GM20000 (cell line): Measurements from ENCODE around the gene XIRP1.

Source experiments
- DNase-seq: peaks from one replicate; pipeline ENCODE4 v3.0.0; 2012; ENCODE audit warnings: low spot score
- TF ChIP-seq, protein P1 (sequence below): IDR thresholded peaks from 2 replicates; pipeline ENCODE4 v1.5.1; 2012; ENCODE audit warnings: mild to moderate bottlenecking, control low read depth; ENCODE audit errors: extremely low read depth, missing control alignments

Gene XIRP1

DNA sequence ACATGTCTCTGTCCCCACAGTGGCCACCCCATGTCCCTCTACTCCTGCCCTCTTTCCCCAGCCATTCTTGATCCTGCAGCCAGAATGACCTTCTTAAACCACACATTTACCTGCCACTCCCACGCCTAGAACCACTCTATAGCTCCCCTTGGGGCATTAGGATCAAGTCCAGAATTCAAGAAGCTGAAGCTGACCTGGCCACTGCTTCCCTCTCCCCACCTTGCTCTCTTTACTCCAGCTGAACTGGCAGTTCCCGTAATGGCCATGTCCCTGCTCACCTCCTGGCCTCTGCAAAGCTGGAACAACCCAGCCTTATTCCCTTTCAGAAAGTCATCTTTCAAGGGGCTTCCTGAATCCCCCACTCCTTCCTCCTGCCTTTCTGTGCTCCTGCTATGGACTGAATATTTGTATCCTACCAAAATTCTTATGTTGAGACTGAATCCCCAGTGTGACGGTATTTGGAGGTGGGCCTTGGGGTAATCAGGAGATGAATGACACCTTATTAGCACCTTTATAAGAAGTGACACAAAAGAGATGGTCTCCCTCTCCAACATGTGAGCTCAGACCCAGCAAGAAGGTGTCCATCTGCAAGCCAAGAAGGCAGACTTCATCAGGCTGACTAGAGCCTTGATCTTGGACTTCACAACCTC lies 42.8 kb downstream of the XIRP1 start:
- TF ChIP-seq, protein P1, sequence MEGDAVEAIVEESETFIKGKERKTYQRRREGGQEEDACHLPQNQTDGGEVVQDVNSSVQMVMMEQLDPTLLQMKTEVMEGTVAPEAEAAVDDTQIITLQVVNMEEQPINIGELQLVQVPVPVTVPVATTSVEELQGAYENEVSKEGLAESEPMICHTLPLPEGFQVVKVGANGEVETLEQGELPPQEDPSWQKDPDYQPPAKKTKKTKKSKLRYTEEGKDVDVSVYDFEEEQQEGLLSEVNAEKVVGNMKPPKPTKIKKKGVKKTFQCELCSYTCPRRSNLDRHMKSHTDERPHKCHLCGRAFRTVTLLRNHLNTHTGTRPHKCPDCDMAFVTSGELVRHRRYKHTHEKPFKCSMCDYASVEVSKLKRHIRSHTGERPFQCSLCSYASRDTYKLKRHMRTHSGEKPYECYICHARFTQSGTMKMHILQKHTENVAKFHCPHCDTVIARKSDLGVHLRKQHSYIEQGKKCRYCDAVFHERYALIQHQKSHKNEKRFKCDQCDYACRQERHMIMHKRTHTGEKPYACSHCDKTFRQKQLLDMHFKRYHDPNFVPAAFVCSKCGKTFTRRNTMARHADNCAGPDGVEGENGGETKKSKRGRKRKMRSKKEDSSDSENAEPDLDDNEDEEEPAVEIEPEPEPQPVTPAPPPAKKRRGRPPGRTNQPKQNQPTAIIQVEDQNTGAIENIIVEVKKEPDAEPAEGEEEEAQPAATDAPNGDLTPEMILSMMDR, result no peak
- DNase-seq, result no peak

DNA sequence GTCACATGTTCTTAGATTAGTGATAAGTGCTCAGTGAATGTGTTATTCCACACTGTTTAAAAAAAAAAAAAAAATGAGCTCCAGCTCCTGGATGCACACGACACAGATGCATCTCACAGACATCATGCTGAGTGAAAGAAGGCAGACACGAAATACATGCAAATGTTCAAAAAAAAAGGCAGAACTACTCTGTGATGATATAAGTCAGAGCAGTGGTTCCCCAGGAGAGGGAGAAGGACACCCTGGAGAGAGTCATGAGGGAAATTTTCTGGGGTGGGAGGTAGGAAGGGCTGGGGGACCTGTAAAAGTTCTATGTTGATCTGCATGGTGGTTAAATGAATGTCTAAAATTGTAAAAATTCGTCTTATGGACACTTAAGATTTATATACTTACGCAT lies 43.3 kb downstream of the XIRP1 start:
- peak; percentile 34 for DNase-seq
- TF ChIP-seq, protein P1, result no peak

DNA sequence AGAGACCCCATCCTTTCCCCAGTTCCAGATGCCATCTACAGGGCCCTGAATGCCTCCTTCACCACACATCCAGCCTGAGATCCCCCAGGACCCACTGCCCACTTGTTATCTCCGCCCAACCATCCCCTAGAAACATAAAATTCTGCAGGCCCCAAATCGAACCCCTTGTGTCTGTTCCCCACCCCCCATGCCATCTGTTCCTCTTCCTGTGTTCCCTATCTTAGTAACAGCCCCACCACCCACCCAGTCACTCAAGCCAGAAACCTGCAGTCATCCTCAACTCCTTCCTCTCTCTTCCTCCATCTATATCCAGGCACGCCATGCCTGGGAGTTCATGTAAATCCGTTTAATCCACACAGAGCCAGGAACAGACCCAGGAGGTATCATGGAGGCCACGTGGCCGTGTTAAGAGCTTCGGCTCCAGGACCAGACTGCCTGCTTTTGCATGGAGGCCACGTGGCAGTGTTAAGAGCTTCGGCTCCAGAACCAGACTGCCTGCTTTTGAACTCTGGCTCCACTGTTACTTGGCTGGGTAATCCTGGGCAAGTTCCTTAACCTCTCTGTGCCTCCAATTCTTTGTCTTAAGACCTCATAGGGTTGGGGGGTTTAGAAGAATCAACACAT lies 43.8 kb downstream of the XIRP1 start:
- DNase-seq, result no peak
- TF ChIP-seq, protein P1, result no peak

DNA sequence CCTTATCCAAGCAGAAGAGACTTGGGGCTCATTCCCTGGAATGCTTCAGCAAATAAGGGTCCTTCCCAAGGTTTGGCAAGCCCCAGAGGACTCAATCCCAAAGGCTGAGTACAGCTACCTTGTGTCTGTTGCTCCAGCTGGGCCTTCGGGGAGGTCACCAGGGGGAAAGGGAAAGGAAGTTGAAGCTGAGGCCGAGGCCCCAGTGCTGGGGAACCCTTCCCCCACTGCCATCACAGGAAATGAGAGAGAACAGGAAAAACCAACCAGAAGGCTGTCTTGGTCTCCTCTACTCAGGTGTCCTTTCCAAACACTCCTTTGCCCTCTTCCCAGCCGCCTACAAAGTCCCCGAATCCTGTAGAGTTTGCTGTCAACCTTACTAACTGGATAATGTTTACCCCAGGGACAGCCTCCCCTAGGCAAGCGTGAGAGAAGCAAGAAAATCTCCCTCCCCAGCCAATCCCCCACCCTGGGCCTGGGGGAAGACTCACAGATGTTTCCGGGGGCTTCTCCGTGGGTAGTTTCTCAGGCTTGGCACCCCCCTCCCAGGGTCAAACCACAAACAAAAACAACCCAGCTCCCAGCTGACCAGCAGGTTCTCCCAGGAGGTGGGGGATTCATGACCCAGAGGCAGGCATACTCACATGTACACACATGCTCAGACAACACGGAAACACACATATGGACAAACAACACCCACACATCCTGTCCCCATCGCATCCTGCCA lies 44.5 kb downstream of the XIRP1 start:
- TF ChIP-seq, protein P1, result no peak
- DNase-seq, result peak; percentile 58

DNA sequence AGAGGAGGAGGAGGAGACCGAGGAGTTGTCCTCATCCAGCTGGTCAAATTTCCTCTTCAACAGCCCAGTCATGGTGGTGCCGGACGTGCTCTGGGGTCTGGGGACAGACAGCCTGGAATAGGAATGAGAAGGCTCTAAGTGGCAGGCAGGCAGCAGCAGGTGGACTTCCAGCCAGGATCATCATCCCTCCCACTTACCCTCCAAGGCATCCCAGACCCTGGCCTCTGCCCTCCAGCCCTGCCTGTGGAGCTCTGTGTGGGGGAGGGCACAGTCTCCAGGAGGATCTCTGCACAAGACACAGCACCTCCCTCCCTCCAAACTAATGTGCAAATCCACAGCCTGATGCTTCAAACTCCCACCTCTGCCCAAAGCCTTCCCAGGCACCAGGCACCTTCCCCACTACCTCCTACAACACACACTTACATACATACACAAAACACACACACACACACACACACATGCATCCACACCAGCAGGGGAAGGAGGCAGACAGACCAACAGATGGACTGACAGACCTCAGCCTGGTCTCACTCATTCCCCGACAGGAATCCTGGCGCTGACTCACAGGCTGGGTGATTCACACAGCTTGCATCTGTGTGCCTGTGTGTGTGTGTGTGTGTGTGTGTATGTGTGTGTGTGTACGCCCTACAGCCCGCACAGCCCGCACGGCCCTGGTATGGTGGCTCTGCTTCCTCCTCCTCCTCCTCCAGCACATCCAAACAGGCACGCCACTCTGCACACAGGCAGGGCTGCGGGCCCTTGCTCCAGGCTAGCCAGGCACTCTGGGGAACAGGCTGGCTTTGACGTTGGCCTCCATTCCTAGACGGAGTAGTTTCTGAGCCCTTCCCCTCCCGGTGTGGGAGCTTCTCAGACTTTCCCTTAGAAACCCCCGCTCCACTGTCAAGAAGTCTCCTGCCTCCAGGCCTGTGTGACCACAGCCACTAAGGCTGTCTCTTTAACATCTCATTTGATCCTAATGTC lies 45.5 kb downstream of the XIRP1 start:
- TF ChIP-seq, protein P1, result no peak

DNA sequence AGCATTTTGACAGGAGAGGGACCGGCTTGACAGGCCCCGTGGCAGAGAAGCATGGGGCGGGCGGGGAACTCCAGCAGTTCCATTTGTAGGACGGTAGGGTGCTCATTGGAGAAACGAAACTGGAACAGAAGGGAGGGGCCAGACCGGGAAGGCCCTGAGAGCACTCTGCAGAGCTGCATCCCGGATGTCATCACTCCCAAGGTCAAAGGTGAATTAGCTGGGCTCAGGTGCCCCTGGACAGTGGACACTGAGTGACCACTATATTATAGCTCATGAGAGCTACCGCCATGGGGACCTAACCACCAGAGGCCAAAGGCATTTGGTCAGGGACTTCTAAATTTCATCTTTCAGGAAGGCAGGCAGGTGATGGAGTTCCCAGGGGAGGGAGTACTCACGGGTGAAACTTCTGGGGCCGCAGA lies 46.3 kb downstream of the XIRP1 start:
- TF ChIP-seq, protein P1, result no peak
- no peak for DNase-seq

More for the DNA sequence above, 45.5 kb downstream of the XIRP1 start:
- peak; percentile 34 for DNase-seq
